ENCODE measurements around the gene LARGE2. TPM values are rescaled to one million over a fixed set of nuclear protein-coding genes. Genes with fewer than 3 reads are reported as not detected.

Gene LARGE2
- total and polyA plus RNA-seq, 2 donors (not counting 3 experiments of a cell fraction or from before 2014, with no cell fraction given) = 0.06 TPM; not detected in 1

DNA sequence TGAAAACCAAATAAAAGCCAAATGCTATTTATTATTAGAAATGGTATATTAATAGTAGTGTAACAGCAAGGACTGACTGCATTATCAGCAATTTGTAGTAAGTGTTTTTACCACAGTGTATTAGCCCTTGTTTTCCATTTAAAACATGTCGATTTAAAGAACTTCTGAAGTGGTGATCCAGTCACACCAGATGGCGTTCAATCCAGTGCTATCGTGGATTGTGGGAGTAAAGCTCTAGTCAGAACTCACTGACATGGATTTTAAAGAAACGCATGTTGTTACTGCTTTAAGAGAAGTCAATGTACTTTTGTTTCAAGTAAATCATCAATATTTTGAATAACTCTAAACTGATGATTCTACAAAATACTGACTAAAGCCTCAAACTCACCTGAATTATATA, 51.1 kb downstream of the LARGE2 start:
- TF ChIP-seq JUN (IDR thresholded peaks at IDR 0.05; ENCODE audit: borderline replicate concordance, insufficient read depth, insufficient read length, low read depth) (no peak), GATA2 (IDR thresholded peaks at IDR 0.05; ENCODE audit: insufficient read depth, insufficient read length, low read depth, low read length) (no peak), MYC (IDR thresholded peaks at IDR 0.05; ENCODE audit: low read depth, low read length) (no peak), FOS (IDR thresholded peaks at IDR 0.05; ENCODE audit: borderline replicate concordance, insufficient read depth, low read length) (no peak), EZH2 (IDR thresholded peaks at IDR 0.05; ENCODE audit: borderline replicate concordance, low read depth, low read length, severe bottlenecking) (no peak), POLR2A (IDR thresholded peaks at IDR 0.05; ENCODE audit: low read depth, low read length) (no peak), POLR2AphosphoS5 (IDR thresholded peaks at IDR 0.05; ENCODE audit: insufficient read depth, low read depth, low read length) (no peak)
- TF ChIP-seq, protein P1, sequence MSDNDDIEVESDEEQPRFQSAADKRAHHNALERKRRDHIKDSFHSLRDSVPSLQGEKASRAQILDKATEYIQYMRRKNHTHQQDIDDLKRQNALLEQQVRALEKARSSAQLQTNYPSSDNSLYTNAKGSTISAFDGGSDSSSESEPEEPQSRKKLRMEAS (IDR thresholded peaks at IDR 0.05; ENCODE audit: insufficient read depth, insufficient read length) = no peak
- TF ChIP-seq, protein P2, sequence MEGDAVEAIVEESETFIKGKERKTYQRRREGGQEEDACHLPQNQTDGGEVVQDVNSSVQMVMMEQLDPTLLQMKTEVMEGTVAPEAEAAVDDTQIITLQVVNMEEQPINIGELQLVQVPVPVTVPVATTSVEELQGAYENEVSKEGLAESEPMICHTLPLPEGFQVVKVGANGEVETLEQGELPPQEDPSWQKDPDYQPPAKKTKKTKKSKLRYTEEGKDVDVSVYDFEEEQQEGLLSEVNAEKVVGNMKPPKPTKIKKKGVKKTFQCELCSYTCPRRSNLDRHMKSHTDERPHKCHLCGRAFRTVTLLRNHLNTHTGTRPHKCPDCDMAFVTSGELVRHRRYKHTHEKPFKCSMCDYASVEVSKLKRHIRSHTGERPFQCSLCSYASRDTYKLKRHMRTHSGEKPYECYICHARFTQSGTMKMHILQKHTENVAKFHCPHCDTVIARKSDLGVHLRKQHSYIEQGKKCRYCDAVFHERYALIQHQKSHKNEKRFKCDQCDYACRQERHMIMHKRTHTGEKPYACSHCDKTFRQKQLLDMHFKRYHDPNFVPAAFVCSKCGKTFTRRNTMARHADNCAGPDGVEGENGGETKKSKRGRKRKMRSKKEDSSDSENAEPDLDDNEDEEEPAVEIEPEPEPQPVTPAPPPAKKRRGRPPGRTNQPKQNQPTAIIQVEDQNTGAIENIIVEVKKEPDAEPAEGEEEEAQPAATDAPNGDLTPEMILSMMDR (IDR thresholded peaks at IDR 0.05; ENCODE audit: extremely low read depth in 1 of 2, insufficient read depth in 1 of 2, low read depth in 1 of 2, low read length in 2 of 2) = no peak
- Histone ChIP-seq H3K36me3 (ENCODE audit: control insufficient read depth in 2 of 2, extremely low read depth in 1 of 2, insufficient read depth in 2 of 2, low read length in 2 of 2) (peaks cover 0 to 9% of the 10 kb centered on the region in 2 experiments), H3K4me1 (ENCODE audit: control insufficient read depth, extremely low read depth, insufficient read depth, low read length) (no peaks in the 10 kb centered on the region), H4K20me1 (replicated peaks; ENCODE audit: control insufficient read depth, extremely low read depth, insufficient read depth, low read length) (no peaks in the 10 kb centered on the region), H3K79me2 (ENCODE audit: control insufficient read depth, insufficient read depth, low read length) (no peaks in the 10 kb centered on the region), H3K4me2 (ENCODE audit: insufficient read depth, low read length) (no peak overlapping the region), H3K9me1 (replicated peaks; ENCODE audit: control insufficient read depth, extremely low read depth, insufficient read depth, low read length) (no peaks in the 10 kb centered on the region), H2AFZ (ENCODE audit: low read depth, low read length) (no peak overlapping the region), H3K9ac (replicated peaks; ENCODE audit: extremely low read depth, insufficient read depth, low read length) (no peak overlapping the region), H3K27ac (ENCODE audit: insufficient read depth, low read depth, low read length) (no peak overlapping the region), H3K4me3 (replicated peaks in 1 of 3; ENCODE audit: insufficient read depth in 1 of 3, low read depth in 1 of 3, low read length in 3 of 3) (no peak overlapping the region), H3K9me3 (replicated peaks; ENCODE audit: control insufficient read depth, insufficient read depth, low read length) (no peaks in the 10 kb centered on the region), H3K27me3 (ENCODE audit: control insufficient read depth in 2 of 2, insufficient read depth in 2 of 2, low read length in 2 of 2) (no peaks in the 10 kb centered on the region)
- intact Hi-C loops (cut with micrococcal nuclease) = no loop called here
- no peak for FAIRE-seq
- CTCF ChIA-PET = no interaction called here
- BruUV-seq (replicated peaks) = no TSS peak
- POLR2A ChIA-PET = no interaction called here
- dilution Hi-C loops (cut with MboI; ENCODE audit: extremely low pct_ligation_motif_present, low sequenced_read_pairs) = no loop called here
- DNase-seq (ENCODE audit: low read depth, low spot score) = no peak

Data from endothelial cell of umbilical vein (primary cell).